Liver (tissue), 9 donors: ENCODE measurements around the gene RPGRIP1. TPM values are rescaled to one million over a fixed set of nuclear protein-coding genes. Genes with fewer than 3 reads are reported as not detected.
"Not testable (repeated sequence)": the region's sequence is repeated elsewhere in the genome, so short reads cannot be mapped to it uniquely, and the experiment has no call there.

ENCODE experiments used
- DNase-seq: peaks from one replicate; pipeline ENCODE4 v3.0.0-alpha.2; 2017; ENCODE audit warnings: low spot score
- H3K27ac ChIP-seq, 2 donors: one replicate each; pipeline ENCODE4 v1.7.0; 2013; ENCODE audit warnings: inconsistent platforms in 2 of 2, low read length in 2 of 2, control low read depth in 1 of 2, low read depth in 1 of 2, mild to moderate bottlenecking in 1 of 2
- H3K27me3 ChIP-seq, 4 donors: one replicate each; pipeline versions ENCODE4 v1.6.1 to v1.7.0; 2013; ENCODE audit warnings: low read length in 3 of 4, inconsistent platforms in 1 of 4, mild to moderate bottlenecking in 1 of 4, moderate library complexity in 1 of 4; ENCODE audit not compliant: control insufficient read depth in 4 of 4, insufficient read depth in 4 of 4
- H3K36me3 ChIP-seq, 4 donors: one replicate each; pipeline versions ENCODE4 v1.6.1 to v1.7.0; 2013; ENCODE audit warnings: low read length in 3 of 4, mild to moderate bottlenecking in 3 of 4, low read depth in 1 of 4, moderate library complexity in 1 of 4; ENCODE audit not compliant: control insufficient read depth in 4 of 4, insufficient read depth in 3 of 4
- H3K4me1 ChIP-seq, 4 donors: one replicate each; pipeline versions ENCODE4 v1.6.1 to v1.7.0; 2013; ENCODE audit warnings: low read length in 3 of 4, mild to moderate bottlenecking in 3 of 4, moderate library complexity in 1 of 4; ENCODE audit not compliant: control insufficient read depth in 4 of 4, insufficient read depth in 4 of 4
- H3K4me3 ChIP-seq, 3 donors: one replicate each; pipeline versions ENCODE4 v1.6.1 to v1.7.0; 2013; ENCODE audit warnings: low read length in 3 of 3, control low read depth in 1 of 3, low read depth in 1 of 3, mild to moderate bottlenecking in 1 of 3
- H3K9ac ChIP-seq, 2 donors: one replicate each; pipeline ENCODE4 v1.7.0; 2013; ENCODE audit warnings: low read length in 2 of 2, mild to moderate bottlenecking in 2 of 2, moderate library complexity in 2 of 2, control low read depth in 1 of 2, low read depth in 1 of 2
- H3K9me3 ChIP-seq, 4 donors: one replicate each; pipeline versions ENCODE4 v1.6.1 to v1.7.0; 2013; ENCODE audit warnings: low read length in 3 of 4; ENCODE audit not compliant: control insufficient read depth in 4 of 4
- EGR1 ChIP-seq, 2 donors: IDR thresholded peaks; 2 replicates each; pipeline ENCODE4 v1.6.1; 2016 to 2018; ENCODE audit warnings: antibody characterized with exemption in 2 of 2, low read depth in 2 of 2
- FOXA1 ChIP-seq: IDR thresholded peaks from 2 replicates; pipeline ENCODE4 v1.6.1; 2016; ENCODE audit warnings: antibody characterized with exemption
- FOXA2 ChIP-seq: IDR thresholded peaks from 2 replicates; pipeline ENCODE4 v1.6.1; 2016; ENCODE audit warnings: antibody characterized with exemption
- GABPA ChIP-seq, 2 donors: IDR thresholded peaks in 1 of 2; conservative IDR thresholded peaks in 1 of 2; 2 replicates each; pipeline ENCODE4 v1.6.1; 2016; ENCODE audit warnings: antibody characterized with exemption in 2 of 2, mild to moderate bottlenecking in 1 of 2, moderate library complexity in 1 of 2
- HNF4G ChIP-seq: IDR thresholded peaks from 2 replicates; pipeline ENCODE4 v1.6.1; 2016; ENCODE audit warnings: antibody characterized with exemption
- NR2F2 ChIP-seq: IDR thresholded peaks from 2 replicates; pipeline ENCODE4 v1.6.1; 2016; ENCODE audit warnings: antibody characterized with exemption
- RAD21 ChIP-seq, 2 donors: IDR thresholded peaks; 2 replicates each; pipeline ENCODE4 v1.6.1; 2016; ENCODE audit warnings: antibody characterized with exemption in 2 of 2, mild to moderate bottlenecking in 2 of 2
- RXRA ChIP-seq, 2 donors: IDR thresholded peaks; 2 replicates each; pipeline ENCODE4 v1.6.1; 2017 to 2018; ENCODE audit warnings: antibody characterized with exemption in 2 of 2, mild to moderate bottlenecking in 1 of 2
- SP1 ChIP-seq: IDR thresholded peaks from 2 replicates; pipeline ENCODE4 v1.6.1; 2018; ENCODE audit warnings: antibody characterized with exemption, mild to moderate bottlenecking
- TAF1 ChIP-seq: conservative IDR thresholded peaks from 2 replicates; pipeline ENCODE4 v1.6.1; 2016; ENCODE audit warnings: antibody characterized with exemption, mild to moderate bottlenecking
- YY1 ChIP-seq: IDR thresholded peaks from 2 replicates; pipeline ENCODE4 v1.6.1; 2016; ENCODE audit warnings: antibody characterized with exemption, mild to moderate bottlenecking
- WGBS: extraction: QIAGEN DNeasy Blood & Tissue Kit; methylation state at CpG from one replicate; pipeline ENCODE4 v1.1.7; 2013; 5-methylcytosine and 5-hydroxymethylcytosine counted together
- polyA plus RNA-seq, 2 donors: library from polyadenylated mRNA; stranded (reverse) in 1 of 2; unstranded in 1 of 2; fragments of 200-250 nt in 1 of 2; fragments of >200 nt in 1 of 2; fragmentation: Nextera tagmentation in 1 of 2; extraction: Ambion mirVana in 1 of 2; gene quantifications; one replicate each; pipeline versions ENCODE4 v1.2.1 to v1.2.3, GENCODE V29; 2013 to 2015
- total RNA-seq, 2 donors: library from RNA; depleted of rRNA; stranded (reverse); fragments of >200 nt; gene quantifications; one replicate each; pipeline ENCODE4 v1.2.3, GENCODE V29; 2014
- TF ChIP-seq, protein P1 (sequence below): fragments of 150-350 bp; IDR thresholded peaks from 2 replicates; pipeline ENCODE4 v1.5.1; 2017; ENCODE audit warnings: improper control_type of control experiment, low read depth, low read length; ENCODE audit not compliant: missing input control
- donor health status: healthy.
- donor health status: healthy.
- donor health status: healthy.
- donor health status: healthy.
- donor health status: healthy.

RPGRIP1 gene
- total and polyA plus RNA-seq, 4 donors: 0.27 to 1.3 (median 0.40) TPM

DNA sequence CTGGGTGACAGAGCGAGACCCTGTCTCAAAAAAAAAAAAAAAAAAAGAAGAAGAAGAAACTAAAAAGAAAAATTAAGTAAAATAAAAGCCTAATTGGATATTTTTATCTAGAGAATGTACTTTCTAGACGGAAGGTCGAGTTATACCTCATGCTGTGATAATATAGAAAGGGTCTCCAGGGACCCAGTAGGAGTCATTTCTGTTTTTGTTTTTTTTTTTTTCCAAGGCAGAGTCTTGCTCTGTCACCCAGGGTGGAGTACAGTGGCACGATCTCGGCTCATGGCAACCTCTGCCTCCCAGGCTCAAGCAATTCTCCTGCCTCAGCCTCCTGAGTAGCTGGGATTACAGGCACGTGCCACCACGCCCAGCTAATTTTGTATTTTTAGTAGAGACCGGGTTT is 14.1 kb downstream of the RPGRIP1 start:
- H3K4me1 ChIP-seq, H3K36me3 ChIP-seq, DNase-seq, H3K27ac ChIP-seq, H3K4me3 ChIP-seq, H3K9me3 ChIP-seq, H3K9ac ChIP-seq, H3K27me3 ChIP-seq: not testable (repeated sequence)
- WGBS: 94% methylated on average over 8 of the region's 8 CpGs

DNA sequence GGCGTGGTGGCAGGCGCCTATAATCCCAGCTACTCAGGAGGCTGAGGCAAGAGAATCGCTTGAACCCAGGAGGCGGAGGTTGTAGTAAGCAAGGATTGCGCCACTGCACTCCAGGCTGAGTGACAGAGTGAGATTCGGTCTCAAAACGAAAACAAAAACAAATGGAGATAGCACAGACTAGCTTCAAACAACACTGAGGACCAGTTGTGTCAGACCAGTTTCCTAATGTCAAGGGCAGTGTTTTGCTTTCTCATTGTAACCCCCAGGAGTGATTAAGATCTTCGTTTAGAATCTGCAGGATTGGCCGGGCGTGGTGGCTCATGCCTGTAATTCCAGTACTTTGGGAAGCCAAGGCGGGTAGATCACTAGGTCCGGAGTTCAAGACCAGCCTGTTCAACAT is 18.5 kb downstream of the RPGRIP1 start:
- TF ChIP-seq, protein P1, sequence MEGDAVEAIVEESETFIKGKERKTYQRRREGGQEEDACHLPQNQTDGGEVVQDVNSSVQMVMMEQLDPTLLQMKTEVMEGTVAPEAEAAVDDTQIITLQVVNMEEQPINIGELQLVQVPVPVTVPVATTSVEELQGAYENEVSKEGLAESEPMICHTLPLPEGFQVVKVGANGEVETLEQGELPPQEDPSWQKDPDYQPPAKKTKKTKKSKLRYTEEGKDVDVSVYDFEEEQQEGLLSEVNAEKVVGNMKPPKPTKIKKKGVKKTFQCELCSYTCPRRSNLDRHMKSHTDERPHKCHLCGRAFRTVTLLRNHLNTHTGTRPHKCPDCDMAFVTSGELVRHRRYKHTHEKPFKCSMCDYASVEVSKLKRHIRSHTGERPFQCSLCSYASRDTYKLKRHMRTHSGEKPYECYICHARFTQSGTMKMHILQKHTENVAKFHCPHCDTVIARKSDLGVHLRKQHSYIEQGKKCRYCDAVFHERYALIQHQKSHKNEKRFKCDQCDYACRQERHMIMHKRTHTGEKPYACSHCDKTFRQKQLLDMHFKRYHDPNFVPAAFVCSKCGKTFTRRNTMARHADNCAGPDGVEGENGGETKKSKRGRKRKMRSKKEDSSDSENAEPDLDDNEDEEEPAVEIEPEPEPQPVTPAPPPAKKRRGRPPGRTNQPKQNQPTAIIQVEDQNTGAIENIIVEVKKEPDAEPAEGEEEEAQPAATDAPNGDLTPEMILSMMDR: no peak
- no peak for TF ChIP-seq HNF4G
- no peak for TF ChIP-seq TAF1
- no peak for TF ChIP-seq FOXA1
- no peak for TF ChIP-seq SP1
- Histone ChIP-seq H3K9me3 (no peaks in the 10 kb centered on the region), H3K4me3 (no peak overlapping the region), H3K4me1 (peaks cover 0 to 5% (median 2%) of the 10 kb centered on the region in 4 donors), H3K9ac (no peak overlapping the region), H3K36me3 (no peaks in the 10 kb centered on the region), H3K27ac (no peak overlapping the region), H3K27me3 (no peaks in the 10 kb centered on the region)
- no peak for DNase-seq
- WGBS: 84% methylated on average over 12 of the region's 12 CpGs

DNA sequence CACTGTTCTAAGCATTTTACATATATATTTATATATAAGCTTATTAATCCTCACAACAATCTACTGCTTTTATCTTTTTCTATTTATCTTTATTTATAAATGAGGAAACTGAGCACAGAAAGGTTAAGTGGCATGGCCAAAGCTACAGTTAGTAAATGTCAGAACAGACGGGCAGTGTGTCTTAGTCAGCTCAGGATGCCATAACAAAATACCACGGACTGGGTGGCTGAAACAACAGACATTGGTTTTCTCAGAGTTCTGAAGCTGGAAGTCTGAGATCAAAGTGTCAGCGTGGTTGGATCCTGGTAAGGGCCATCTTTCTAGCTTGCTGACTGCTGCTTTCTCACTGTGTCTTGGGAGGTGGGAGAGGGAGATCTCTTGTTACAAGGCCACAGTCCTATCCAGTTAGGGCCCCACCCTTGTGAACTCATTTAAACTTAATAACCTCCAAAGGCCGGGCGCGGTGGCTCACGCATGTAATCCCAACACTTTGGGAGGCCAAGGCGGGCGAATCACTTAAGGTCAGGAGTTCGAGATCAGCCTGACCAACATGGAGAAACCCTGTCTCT is 19.8 kb downstream of the RPGRIP1 start:
- TF ChIP-seq RXRA (IDR thresholded peaks at IDR 0.05) (no peak), EGR1 (IDR thresholded peaks at IDR 0.05; ENCODE audit: low read depth in 2 of 2) (no peak), RAD21 (IDR thresholded peaks at IDR 0.05) (no peak), GABPA (IDR thresholded peaks at IDR 0.05 in 1 of 2, conservative IDR thresholded peaks at IDR 0.05 in 1 of 2) (no peak), FOXA2 (no peak), NR2F2 (no peak), YY1 (no peak), TAF1 (no peak)
- TF ChIP-seq, protein P1: no peak
- 88% methylated on average over 10 of the region's 10 CpGs for WGBS

More for the DNA sequence above, 19.8 kb downstream of the RPGRIP1 start:
- Histone ChIP-seq H3K9me3 (no peaks in the 10 kb centered on the region), H3K27me3 (no peaks in the 10 kb centered on the region), H3K27ac (no peak overlapping the region), H3K36me3 (no peaks in the 10 kb centered on the region), H3K4me1 (peaks cover 0 to 5% (median 2%) of the 10 kb centered on the region in 4 donors), H3K9ac (no peak overlapping the region), H3K4me3 (no peak overlapping the region)
- DNase-seq: no peak
